ENCODE results near the gene NUP93. TPM values are rescaled to one million over a fixed set of nuclear protein-coding genes. Genes with fewer than 3 reads are reported as not detected.

The NUP93 gene
- total RNA-seq, 2 donors from 2014 or later, result 146 to 149 TPM

GRCh38 chr16:56859636-56860035 is 129.7 kb downstream of the NUP93 start:
- H3K4me1 ChIP-seq (ENCODE audit: control insufficient read depth, insufficient read depth, low read length), result peaks cover 23% of the 10 kb centered on the region
- Mint-ChIP-seq H3K4me3 (no peak overlapping the region), H3K9me3 (no peaks in the 10 kb centered on the region), H3K27me3 (ENCODE audit: insufficient read depth) (no peaks in the 10 kb centered on the region), H3K4me1 (peaks cover 40% of the 10 kb centered on the region), H3K36me3 (ENCODE audit: low read depth) (no peaks in the 10 kb centered on the region), H3K27ac (no peak overlapping the region)
- no peak overlapping the region for H3K27ac ChIP-seq (ENCODE audit: low read depth, low read length)
- H3K36me3 ChIP-seq (ENCODE audit: control insufficient read depth, insufficient read depth, low read length), result no peaks in the 10 kb centered on the region
- no peak overlapping the region for H3K9ac ChIP-seq (ENCODE audit: extremely low read depth, low read length, poor library complexity, severe bottlenecking)
- no peak overlapping the region for H3K4me3 ChIP-seq (ENCODE audit: low read length)
- WGBS, 2 experiments (ENCODE audit: insufficient coverage in 1 of 2, insufficient read length in 1 of 2), result 86 to 93% methylated on average over 2 of the region's 2 CpGs
- H3K9me3 ChIP-seq (ENCODE audit: control insufficient read depth, low read length), result no peaks in the 10 kb centered on the region
- no peak for TF ChIP-seq CTCF (conservative IDR thresholded peaks at IDR 0.05)
- H3K27me3 ChIP-seq (ENCODE audit: control insufficient read depth, insufficient read depth, low read length, poor library complexity, severe bottlenecking), result no peaks in the 10 kb centered on the region
- no peak for DNase-seq

GRCh38 chr16:56860226-56861020 is 130.5 kb downstream of the NUP93 start:
- Histone ChIP-seq H3K36me3 (ENCODE audit: control insufficient read depth, insufficient read depth, low read length) (no peaks in the 10 kb centered on the region), H3K4me1 (ENCODE audit: control insufficient read depth, insufficient read depth, low read length) (peaks cover 23% of the 10 kb centered on the region), H3K9me3 (ENCODE audit: control insufficient read depth, low read length) (no peaks in the 10 kb centered on the region), H3K27ac (ENCODE audit: low read depth, low read length) (no peak overlapping the region), H3K9ac (ENCODE audit: extremely low read depth, low read length, poor library complexity, severe bottlenecking) (no peak overlapping the region), H3K4me3 (ENCODE audit: low read length) (no peak overlapping the region), H3K27me3 (ENCODE audit: control insufficient read depth, insufficient read depth, low read length, poor library complexity, severe bottlenecking) (no peaks in the 10 kb centered on the region)
- WGBS, 2 experiments (ENCODE audit: insufficient coverage in 1 of 2, insufficient read length in 1 of 2), result 91 to 92% methylated on average over 6 to 9 of the region's 9 CpGs
- TF ChIP-seq CTCF (conservative IDR thresholded peaks at IDR 0.05), result no peak
- Mint-ChIP-seq H3K4me3 (no peak overlapping the region), H3K9me3 (no peaks in the 10 kb centered on the region), H3K27me3 (ENCODE audit: insufficient read depth) (no peaks in the 10 kb centered on the region), H3K4me1 (peaks cover 45% of the 10 kb centered on the region), H3K27ac (peak overlapping the region; percentile 81), H3K36me3 (ENCODE audit: low read depth) (no peaks in the 10 kb centered on the region)
- DNase-seq, result no peak

GRCh38 chr16:56861092-56861610 is 131.2 kb downstream of the NUP93 start:
- Histone ChIP-seq H3K9ac (ENCODE audit: extremely low read depth, low read length, poor library complexity, severe bottlenecking) (no peak overlapping the region), H3K4me1 (ENCODE audit: control insufficient read depth, insufficient read depth, low read length) (peaks cover 23% of the 10 kb centered on the region), H3K36me3 (ENCODE audit: control insufficient read depth, insufficient read depth, low read length) (no peaks in the 10 kb centered on the region), H3K9me3 (ENCODE audit: control insufficient read depth, low read length) (no peaks in the 10 kb centered on the region), H3K27ac (ENCODE audit: low read depth, low read length) (no peak overlapping the region), H3K4me3 (ENCODE audit: low read length) (no peak overlapping the region), H3K27me3 (ENCODE audit: control insufficient read depth, insufficient read depth, low read length, poor library complexity, severe bottlenecking) (no peaks in the 10 kb centered on the region)
- Mint-ChIP-seq H3K4me1 (peaks cover 45% of the 10 kb centered on the region), H3K36me3 (ENCODE audit: low read depth) (no peaks in the 10 kb centered on the region), H3K27ac (peak overlapping the region; percentile 81), H3K4me3 (no peak overlapping the region), H3K27me3 (ENCODE audit: insufficient read depth) (no peaks in the 10 kb centered on the region), H3K9me3 (no peaks in the 10 kb centered on the region)
- WGBS, 2 experiments (ENCODE audit: insufficient coverage in 1 of 2, insufficient read length in 1 of 2), result 27% methylated on average over 3 of the region's 3 CpGs; no CpG with 5 or more reads in 1 of the 2 experiments
- TF ChIP-seq CTCF (conservative IDR thresholded peaks at IDR 0.05), result no peak
- peak; percentile 79 for DNase-seq
